Keratinocyte (primary cell): ENCODE measurements around the gene H3-3A. TPM values are rescaled to one million over a fixed set of nuclear protein-coding genes. Genes with fewer than 3 reads are reported as not detected.

Experiments used
- DNase-seq: peaks from one replicate; pipeline ENCODE4 v3.0.0-alpha.2; 2011; ENCODE audit warnings: low read depth, missing footprints, low spot score
- FAIRE-seq: peaks from 2 replicates; lab custom pipeline; 2011; peaks lifted over from hg19 to GRCh38; lab: Jason Lieb, UNC
- H2AFZ ChIP-seq: 2 replicates; pipeline ENCODE4 v1.6.0; 2012; ENCODE audit warnings: low read length, control low read depth, inconsistent platforms; ENCODE audit not compliant: control insufficient read depth
- H3K27ac ChIP-seq: 2 replicates; pipeline ENCODE4 v1.5.1; 2011; ENCODE audit warnings: low read length; ENCODE audit not compliant: control insufficient read depth, insufficient read depth
- H3K27me3 ChIP-seq: 3 replicates; pipeline ENCODE4 v1.6.0; 2011; ENCODE audit warnings: low read length; ENCODE audit not compliant: control insufficient read depth, insufficient read depth; ENCODE audit errors: extremely low read depth
- H3K36me3 ChIP-seq, 2 experiments: 2 replicates in 1 of 2; 3 replicates in 1 of 2; pipeline ENCODE4 v1.5.1; 2011; ENCODE audit warnings: low read length in 2 of 2, mild to moderate bottlenecking in 1 of 2; ENCODE audit not compliant: control insufficient read depth in 2 of 2, insufficient read depth in 2 of 2; ENCODE audit errors: extremely low read depth in 1 of 2
- H3K4me1 ChIP-seq: 3 replicates; pipeline ENCODE4 v1.5.1; 2011; ENCODE audit warnings: low read length; ENCODE audit not compliant: control insufficient read depth, insufficient read depth; ENCODE audit errors: extremely low read depth
- H3K4me2 ChIP-seq: 3 replicates; pipeline ENCODE4 v1.6.0; 2011; ENCODE audit warnings: low read depth, low read length; ENCODE audit not compliant: control insufficient read depth, insufficient read depth; ENCODE audit errors: extremely low read depth
- H3K4me3 ChIP-seq, 3 experiments: fragments of 200-600 bp in 1 of 3; sonication (generic) in 1 of 3; 2 replicates in 2 of 3; 3 replicates in 1 of 3; pipeline ENCODE4 v1.5.1; 2011 to 2016; ENCODE audit warnings: low read length in 3 of 3, mild to moderate bottlenecking in 3 of 3, control low read depth in 2 of 3, inconsistent platforms in 1 of 3, low read depth in 1 of 3, mixed read lengths in 1 of 3, mixed run types in 1 of 3, moderate library complexity in 1 of 3; ENCODE audit not compliant: control insufficient read depth in 2 of 3, insufficient read depth in 2 of 3; ENCODE audit errors: extremely low read depth in 1 of 3
- H3K79me2 ChIP-seq: 2 replicates; pipeline ENCODE4 v1.6.0; 2012; ENCODE audit warnings: low read length; ENCODE audit not compliant: control insufficient read depth, insufficient read depth
- H3K9ac ChIP-seq: 3 replicates; pipeline ENCODE4 v1.6.0; 2011; ENCODE audit warnings: low read length; ENCODE audit not compliant: control insufficient read depth, insufficient read depth; ENCODE audit errors: extremely low read depth
- H3K9me1 ChIP-seq: 3 replicates; pipeline ENCODE4 v1.6.0; 2011; ENCODE audit warnings: low read length; ENCODE audit not compliant: control insufficient read depth, insufficient read depth; ENCODE audit errors: extremely low read depth
- H3K9me3 ChIP-seq: 2 replicates; pipeline ENCODE4 v1.5.1; 2012; ENCODE audit warnings: low read depth, low read length; ENCODE audit not compliant: control insufficient read depth
- H4K20me1 ChIP-seq: 3 replicates; pipeline ENCODE4 v1.6.0; 2011; ENCODE audit warnings: low read length; ENCODE audit not compliant: control insufficient read depth, insufficient read depth; ENCODE audit errors: extremely low read depth
- CTCF ChIP-seq, 3 experiments: IDR thresholded peaks in 1 of 3; conservative IDR thresholded peaks in 1 of 3; optimal IDR thresholded peaks in 1 of 3; 2 replicates in 2 of 3; 3 replicates in 1 of 3; pipeline versions ENCODE3 to v1.5.1; 2011; ENCODE audit warnings: low read length in 3 of 3, mild to moderate bottlenecking in 3 of 3, moderate library complexity in 2 of 3, control low read depth in 1 of 3, inconsistent platforms in 1 of 3; ENCODE audit not compliant: insufficient read depth in 2 of 3; ENCODE audit errors: extremely low read depth in 1 of 3
- EZH2 ChIP-seq: IDR thresholded peaks from one replicate; pipeline ENCODE4 v1.6.1; 2012; ENCODE audit warnings: inconsistent platforms, mild to moderate bottlenecking, low read length, moderate library complexity
- dilution Hi-C: fragments of 300-500 bp; cut with MboI; formaldehyde crosslinking; loops from one replicate; pipeline ENCODE4 v1.7.0; 2020; ENCODE audit warnings: low sequenced_read_pairs; ENCODE audit not compliant: extremely low pct_ligation_motif_present
- polyA plus RNA-seq, 5 experiments: library from polyadenylated mRNA; depleted of rRNA in 3 of 5; stranded (reverse) in 3 of 5; stranded (forward) in 1 of 5; unstranded in 1 of 5; fragments of >200 nt; gene quantifications; 1 replicate in 1 of 5; 2 replicates in 3 of 5; 3 replicates in 1 of 5; pipeline versions ENCODE4 v1.2.1 to v1.2.3, GENCODE V29; 2011 to 2012; ENCODE audit warnings: missing spikeins in 2 of 5, low read depth in 1 of 5, low replicate concordance in 1 of 5

The H3-3A gene
- polyA plus RNA-seq, 1 donor (not counting 4 experiments of a cell fraction or from before 2014, with no cell fraction given): 291 TPM

- Histone ChIP-seq H3K9ac (no peak overlapping the region), H3K4me2 (no peak overlapping the region), H3K9me3 (no peaks in the 10 kb centered on the region), H3K4me3 (no peak overlapping the region), H3K27ac (no peak overlapping the region), H2AFZ (no peak overlapping the region), H3K79me2 (no peaks in the 10 kb centered on the region), H4K20me1 (no peaks in the 10 kb centered on the region), H3K36me3 (peaks cover 0 to 3% of the 10 kb centered on the region in 2 experiments), H3K4me1 (no peaks in the 10 kb centered on the region), H3K27me3 (no peaks in the 10 kb centered on the region), H3K9me1 (no peaks in the 10 kb centered on the region)
- no peak for FAIRE-seq
- dilution Hi-C loops: no loop called here
- TF ChIP-seq CTCF (optimal IDR thresholded peaks at IDR 0.05 in 1 of 3, IDR thresholded peaks at IDR 0.05 in 1 of 3, conservative IDR thresholded peaks at IDR 0.05 in 1 of 3; ENCODE audit: extremely low read depth in 1 of 3, insufficient read depth in 2 of 3, low read length in 3 of 3) (no peak), EZH2 (no peak)
- no peak for DNase-seq
These were observed 13.9 kb downstream of the H3-3A start for GRCh38 chr1:226076378-226076777.

GRCh38 chr1:226078374-226078773 is 15.9 kb downstream of the H3-3A start:
- Histone ChIP-seq H3K36me3 (peaks cover 0 to 2% of the 10 kb centered on the region in 2 experiments), H3K4me2 (no peak overlapping the region), H3K9me1 (no peaks in the 10 kb centered on the region), H3K4me3 (no peak overlapping the region), H4K20me1 (no peaks in the 10 kb centered on the region), H3K4me1 (peaks cover 5% of the 10 kb centered on the region), H2AFZ (no peak overlapping the region), H3K27ac (no peak overlapping the region), H3K79me2 (no peaks in the 10 kb centered on the region), H3K27me3 (no peaks in the 10 kb centered on the region), H3K9me3 (no peaks in the 10 kb centered on the region), H3K9ac (no peak overlapping the region)
- dilution Hi-C loops: no loop called here
- TF ChIP-seq CTCF (optimal IDR thresholded peaks at IDR 0.05 in 1 of 3, IDR thresholded peaks at IDR 0.05 in 1 of 3, conservative IDR thresholded peaks at IDR 0.05 in 1 of 3; ENCODE audit: extremely low read depth in 1 of 3, insufficient read depth in 2 of 3, low read length in 3 of 3) (no peak), EZH2 (no peak)
- DNase-seq (no peak), FAIRE-seq (no peak)
